ENCODE measurements around the gene DPP7. TPM values are rescaled to one million over a fixed set of nuclear protein-coding genes. Genes with fewer than 3 reads are reported as not detected.

DPP7 gene
- total RNA-seq, 1 donor from 2014 or later = 152 TPM

DNA sequence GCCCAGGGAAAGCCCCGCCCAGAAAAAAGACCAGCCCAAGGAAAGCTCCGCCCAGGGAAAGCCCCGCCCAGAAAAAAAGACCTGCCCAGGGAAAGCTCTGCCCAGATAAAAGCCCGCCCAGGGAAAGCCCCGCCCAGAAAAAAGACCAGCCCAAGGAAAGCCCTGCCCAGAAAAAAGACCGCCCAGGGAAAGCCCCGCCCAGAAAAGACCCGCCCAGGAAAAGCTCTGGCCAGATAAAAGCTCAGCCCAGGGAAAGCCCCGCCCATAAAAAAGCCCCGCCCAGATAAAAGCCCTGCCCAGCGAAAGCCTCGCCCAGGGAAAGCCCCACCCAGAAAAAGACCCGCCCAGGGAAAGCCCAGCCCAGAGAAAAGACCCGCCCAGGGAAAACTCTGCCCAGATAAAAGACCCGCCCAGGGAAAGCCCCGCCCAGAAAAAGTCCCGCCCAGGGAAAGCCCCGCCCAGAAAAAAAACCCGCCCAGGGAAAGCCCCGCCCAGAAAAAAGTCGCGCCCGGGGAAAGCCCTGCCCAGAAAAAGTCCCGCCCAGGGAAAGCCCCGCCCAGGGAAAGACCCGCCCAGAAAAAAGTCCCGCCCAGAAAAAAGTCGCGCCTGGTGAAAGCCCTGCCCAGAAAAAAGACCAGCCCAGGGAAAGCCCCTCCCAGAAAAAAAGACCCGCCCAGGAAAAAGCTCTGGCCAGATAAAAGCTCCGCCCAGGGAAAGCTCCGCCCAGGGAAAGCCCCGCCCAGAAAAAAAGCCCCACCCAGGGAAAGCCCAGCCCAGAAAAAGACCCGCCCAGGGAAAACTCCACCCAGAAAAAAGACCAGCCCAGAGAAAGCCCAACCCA lies 36.3 kb upstream of the DPP7 start:
- TF ChIP-seq POLR2A (IDR thresholded peaks at IDR 0.05) (no peak), POLR2AphosphoS5 (IDR thresholded peaks at IDR 0.05; ENCODE audit: insufficient read depth in 1 of 2, low read depth in 1 of 2) (no peak)
- TF ChIP-seq, protein P1, sequence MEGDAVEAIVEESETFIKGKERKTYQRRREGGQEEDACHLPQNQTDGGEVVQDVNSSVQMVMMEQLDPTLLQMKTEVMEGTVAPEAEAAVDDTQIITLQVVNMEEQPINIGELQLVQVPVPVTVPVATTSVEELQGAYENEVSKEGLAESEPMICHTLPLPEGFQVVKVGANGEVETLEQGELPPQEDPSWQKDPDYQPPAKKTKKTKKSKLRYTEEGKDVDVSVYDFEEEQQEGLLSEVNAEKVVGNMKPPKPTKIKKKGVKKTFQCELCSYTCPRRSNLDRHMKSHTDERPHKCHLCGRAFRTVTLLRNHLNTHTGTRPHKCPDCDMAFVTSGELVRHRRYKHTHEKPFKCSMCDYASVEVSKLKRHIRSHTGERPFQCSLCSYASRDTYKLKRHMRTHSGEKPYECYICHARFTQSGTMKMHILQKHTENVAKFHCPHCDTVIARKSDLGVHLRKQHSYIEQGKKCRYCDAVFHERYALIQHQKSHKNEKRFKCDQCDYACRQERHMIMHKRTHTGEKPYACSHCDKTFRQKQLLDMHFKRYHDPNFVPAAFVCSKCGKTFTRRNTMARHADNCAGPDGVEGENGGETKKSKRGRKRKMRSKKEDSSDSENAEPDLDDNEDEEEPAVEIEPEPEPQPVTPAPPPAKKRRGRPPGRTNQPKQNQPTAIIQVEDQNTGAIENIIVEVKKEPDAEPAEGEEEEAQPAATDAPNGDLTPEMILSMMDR (IDR thresholded peaks at IDR 0.05) = no peak
- Histone ChIP-seq H3K36me3 (no peaks in the 10 kb centered on the region), H3K27me3 (no peaks in the 10 kb centered on the region), H3K9me3 (no peaks in the 10 kb centered on the region), H3K4me3 (no peak overlapping the region), H3K4me1 (no peaks in the 10 kb centered on the region), H3K27ac (no peak overlapping the region)
- intact Hi-C loops (cut with DNase I) = no loop called here
- no peak for DNase-seq (ENCODE audit: extremely low spot score in 2 of 2)

DNA sequence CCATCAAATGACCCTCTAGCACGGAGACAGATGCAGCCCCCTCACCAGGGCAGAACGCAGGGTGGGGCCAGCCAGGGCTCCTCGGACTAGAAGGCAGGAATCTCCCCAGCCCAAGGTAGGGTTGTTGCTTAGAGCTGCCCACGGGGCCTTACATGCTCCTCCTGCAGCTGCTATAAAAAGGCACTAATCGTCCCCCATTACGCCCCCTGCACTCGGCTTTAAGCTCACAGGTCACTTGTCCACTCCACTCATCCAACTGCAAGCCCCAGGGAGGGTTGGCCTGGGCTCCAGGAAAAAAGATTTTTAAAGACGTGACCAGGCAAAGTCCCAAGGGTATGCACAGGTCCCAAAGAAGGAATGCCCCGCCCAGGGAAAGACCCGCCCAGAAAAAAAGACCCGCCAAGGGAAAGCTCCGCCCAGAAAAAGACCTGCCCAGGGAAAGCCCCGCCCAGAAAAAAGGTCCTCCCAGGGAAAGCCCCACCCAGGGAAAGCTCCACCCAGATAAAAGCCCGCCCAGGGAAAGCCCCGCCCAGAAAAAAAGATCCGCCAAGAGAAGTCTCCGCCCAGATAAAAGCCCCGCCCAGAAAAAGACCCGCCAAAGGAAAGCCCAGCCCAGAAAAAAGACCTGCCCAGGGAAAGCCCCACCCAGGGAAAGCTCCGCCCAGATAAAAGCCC lies 35.5 kb upstream of the DPP7 start:
- intact Hi-C loops (cut with DNase I) = no loop called here
- no peaks in the 10 kb centered on the region for H3K27me3 ChIP-seq
- no peaks in the 10 kb centered on the region for H3K9me3 ChIP-seq
- DNase-seq (ENCODE audit: extremely low spot score in 2 of 2) = no peak
- TF ChIP-seq POLR2A (IDR thresholded peaks at IDR 0.05) = no peak
- no peak for TF ChIP-seq POLR2AphosphoS5 (IDR thresholded peaks at IDR 0.05; ENCODE audit: insufficient read depth in 1 of 2, low read depth in 1 of 2)
- TF ChIP-seq, protein P1 (IDR thresholded peaks at IDR 0.05) = no peak
- H3K36me3 ChIP-seq = no peaks in the 10 kb centered on the region
- H3K27ac ChIP-seq = no peak overlapping the region
- H3K4me3 ChIP-seq = no peak overlapping the region
- H3K4me1 ChIP-seq = no peaks in the 10 kb centered on the region

DNA sequence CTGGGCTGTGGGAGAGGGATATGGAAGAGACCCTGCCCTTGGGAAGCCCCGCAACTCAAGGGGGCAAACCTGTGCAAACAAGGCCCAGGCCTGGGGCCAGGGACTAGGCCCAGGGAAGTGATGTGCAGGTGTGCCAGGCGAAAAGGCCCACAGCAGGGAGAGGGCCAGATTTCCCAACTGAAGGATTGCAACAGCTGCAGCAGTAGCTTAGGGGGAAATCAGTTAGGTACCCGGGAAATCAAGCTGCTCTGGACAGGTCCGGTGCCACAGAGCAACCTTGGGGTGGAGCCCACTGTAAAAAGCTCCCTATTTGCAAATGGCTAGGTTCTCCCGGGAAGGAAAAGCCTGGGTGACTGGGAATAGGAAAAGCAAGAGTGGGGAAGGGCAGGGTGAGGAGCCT lies 34.8 kb upstream of the DPP7 start:
- TF ChIP-seq POLR2A (IDR thresholded peaks at IDR 0.05) (no peak), POLR2AphosphoS5 (IDR thresholded peaks at IDR 0.05; ENCODE audit: insufficient read depth in 1 of 2, low read depth in 1 of 2) (no peak)
- TF ChIP-seq, protein P1 (IDR thresholded peaks at IDR 0.05) = no peak
- Histone ChIP-seq H3K4me1 (no peaks in the 10 kb centered on the region), H3K27ac (no peak overlapping the region), H3K4me3 (no peak overlapping the region), H3K9me3 (no peaks in the 10 kb centered on the region), H3K27me3 (no peaks in the 10 kb centered on the region), H3K36me3 (no peaks in the 10 kb centered on the region)
- intact Hi-C loops (cut with DNase I) = no loop called here
- no peak for DNase-seq (ENCODE audit: extremely low spot score in 2 of 2)

DNA sequence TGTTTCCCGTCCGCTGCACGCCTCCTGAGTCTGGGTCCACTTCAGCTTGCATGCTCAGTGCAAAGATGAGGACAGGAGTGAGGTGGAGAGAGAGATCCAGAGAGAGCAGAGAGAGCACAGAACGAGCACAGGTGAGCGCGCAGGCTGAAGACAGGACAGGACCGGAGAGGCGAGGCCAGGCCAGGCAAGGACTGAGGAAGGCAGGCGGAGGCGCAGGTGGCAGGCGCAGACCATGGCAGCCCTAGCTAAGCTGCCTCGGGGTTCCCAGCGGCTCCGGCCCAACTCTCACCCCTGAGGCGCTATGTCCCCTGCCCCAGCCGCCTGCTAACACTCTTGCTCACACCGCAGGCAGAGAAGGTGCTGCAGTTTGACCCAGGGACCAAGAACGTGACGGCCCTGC lies 34.1 kb upstream of the DPP7 start:
- no peak for TF ChIP-seq POLR2AphosphoS5 (IDR thresholded peaks at IDR 0.05; ENCODE audit: insufficient read depth in 1 of 2, low read depth in 1 of 2)
- TF ChIP-seq, protein P1 (IDR thresholded peaks at IDR 0.05) = no peak
- no peak for TF ChIP-seq POLR2A (IDR thresholded peaks at IDR 0.05)
- Histone ChIP-seq H3K27me3 (no peaks in the 10 kb centered on the region), H3K4me1 (no peaks in the 10 kb centered on the region), H3K36me3 (no peaks in the 10 kb centered on the region), H3K9me3 (no peaks in the 10 kb centered on the region), H3K4me3 (no peak overlapping the region), H3K27ac (no peak overlapping the region)
- intact Hi-C loops (cut with DNase I) = no loop called here
- no peak for DNase-seq (ENCODE audit: extremely low spot score in 2 of 2)

DNA sequence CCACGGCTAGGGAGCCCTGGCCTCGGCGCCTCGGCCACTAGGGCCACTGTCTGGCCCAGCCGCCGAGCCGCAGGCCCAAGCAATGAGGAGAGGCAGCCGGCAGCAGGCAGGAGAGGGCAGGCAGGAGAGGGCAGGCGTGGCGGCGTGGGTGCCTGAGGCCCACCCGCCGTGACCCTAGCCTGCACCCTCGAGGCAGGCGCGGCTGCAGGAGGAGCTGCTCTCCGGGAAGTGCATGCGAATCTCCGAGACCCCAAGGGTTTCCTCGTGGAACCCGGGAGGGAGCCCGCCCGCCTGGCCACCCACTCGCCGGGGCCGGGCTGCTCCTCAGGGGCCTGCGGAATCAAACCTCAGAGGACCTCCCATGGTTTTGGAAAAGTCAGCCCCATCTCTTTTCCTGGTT lies 33.7 kb upstream of the DPP7 start:
- no peak for DNase-seq (ENCODE audit: extremely low spot score in 2 of 2)
- TF ChIP-seq, protein P1 (IDR thresholded peaks at IDR 0.05) = no peak
- TF ChIP-seq POLR2AphosphoS5 (IDR thresholded peaks at IDR 0.05; ENCODE audit: insufficient read depth in 1 of 2, low read depth in 1 of 2) (no peak), POLR2A (IDR thresholded peaks at IDR 0.05) (no peak)
- H3K4me1 ChIP-seq = no peaks in the 10 kb centered on the region
- H3K27ac ChIP-seq = no peak overlapping the region
- no peaks in the 10 kb centered on the region for H3K36me3 ChIP-seq
- no peaks in the 10 kb centered on the region for H3K27me3 ChIP-seq
- intact Hi-C loops (cut with DNase I) = no loop called here
- no peak overlapping the region for H3K4me3 ChIP-seq
- H3K9me3 ChIP-seq = no peaks in the 10 kb centered on the region

All from vagina (tissue), 2 donors.